ENCODE measurements around the gene PDE2A.
A peak's percentile ranks its signal among the peaks of the same experiment; 100 is the strongest.

Gene PDE2A

DNA sequence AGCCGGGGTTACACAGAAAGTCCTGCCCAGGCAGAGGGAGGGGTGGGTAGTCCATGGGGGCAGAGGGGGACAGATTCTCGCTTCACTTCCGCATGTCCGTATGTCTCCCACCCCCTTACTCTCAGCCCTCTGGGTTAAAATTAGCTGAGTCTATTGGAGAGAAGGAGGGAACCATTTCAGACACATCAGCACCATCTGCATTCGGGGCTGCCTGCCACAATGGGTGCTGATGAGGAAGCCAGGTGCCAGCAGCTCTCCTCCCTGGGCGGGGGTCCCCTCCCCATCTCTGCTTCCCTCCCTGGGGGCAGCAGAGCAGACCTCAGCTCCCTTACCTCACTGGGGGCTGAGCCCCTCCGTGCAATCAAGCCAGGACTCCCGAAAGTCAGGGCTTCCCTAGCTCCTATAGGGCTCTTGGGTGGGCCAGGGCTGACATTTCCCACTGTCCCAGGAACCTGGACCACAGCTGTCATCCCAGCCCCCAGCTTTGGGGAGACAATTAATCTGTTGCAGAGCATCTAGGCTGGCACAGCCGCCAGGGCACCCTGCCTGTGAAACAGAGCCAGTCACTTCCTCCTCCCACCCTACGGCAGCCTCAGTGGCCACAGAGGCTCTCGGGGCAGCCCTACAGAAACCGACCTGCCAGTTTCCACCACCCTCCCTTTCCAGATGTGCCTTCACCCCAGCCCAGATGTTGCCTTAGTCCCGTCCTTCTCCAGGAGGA, 67.3 kb downstream of the PDE2A start:
- DNase-seq: no peak

DNA sequence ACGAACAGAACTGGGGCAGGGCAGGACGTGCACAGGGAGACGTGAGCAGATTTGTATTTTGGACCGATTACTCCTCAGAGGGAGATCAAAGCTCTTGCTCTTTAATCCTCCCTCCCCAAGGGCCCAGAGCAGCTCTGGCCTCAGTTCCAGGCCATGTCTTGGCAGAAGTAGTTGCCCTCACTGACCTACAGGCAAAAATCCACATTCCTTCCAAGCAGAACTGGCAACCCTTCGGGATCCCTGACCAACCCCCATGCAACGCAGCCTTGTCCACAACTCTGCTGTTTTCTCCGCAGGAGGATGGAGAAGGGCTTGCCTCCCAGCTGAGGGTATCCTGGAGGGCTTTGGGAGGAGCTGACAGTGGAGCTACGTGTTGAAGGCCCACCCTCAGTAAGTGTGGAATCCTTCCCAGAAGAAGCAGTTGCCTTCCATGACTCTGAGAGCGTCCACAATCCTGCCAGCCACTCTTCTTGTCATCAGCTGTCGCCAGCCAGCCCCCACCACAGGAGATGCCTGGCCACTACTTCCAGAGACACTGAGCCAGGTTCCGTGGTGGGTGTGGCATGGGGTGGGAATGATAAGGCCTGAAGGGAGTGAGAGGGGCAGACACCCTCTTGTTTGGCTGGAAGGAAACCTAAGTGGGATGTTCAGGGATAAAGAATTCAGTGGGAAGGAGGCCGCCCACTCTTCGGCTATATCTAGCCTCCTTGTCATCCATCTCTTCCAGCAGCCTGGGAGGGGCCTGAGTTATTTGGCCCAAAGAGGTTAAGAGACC, 68.1 kb downstream of the PDE2A start:
- no peak for DNase-seq

DNA sequence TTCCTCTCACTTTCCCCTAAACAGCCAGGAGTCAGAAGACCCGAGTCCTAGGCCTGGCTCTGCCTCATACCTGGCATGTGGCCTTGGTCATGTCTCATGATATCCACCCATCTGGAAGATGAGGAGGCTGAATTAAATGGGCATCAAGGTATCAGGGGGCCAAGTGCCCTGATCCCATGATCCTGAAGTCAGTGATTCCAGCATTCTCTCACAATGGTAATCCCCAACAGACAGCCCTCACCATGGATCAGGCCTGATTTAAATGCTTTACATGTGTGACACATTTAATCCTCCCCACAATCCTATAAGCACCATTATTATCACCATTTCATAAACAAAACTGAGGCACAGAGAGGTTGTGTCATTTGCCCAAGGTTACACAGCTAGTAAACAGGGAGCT, 70.0 kb downstream of the PDE2A start:
- DNase-seq: no peak

DNA sequence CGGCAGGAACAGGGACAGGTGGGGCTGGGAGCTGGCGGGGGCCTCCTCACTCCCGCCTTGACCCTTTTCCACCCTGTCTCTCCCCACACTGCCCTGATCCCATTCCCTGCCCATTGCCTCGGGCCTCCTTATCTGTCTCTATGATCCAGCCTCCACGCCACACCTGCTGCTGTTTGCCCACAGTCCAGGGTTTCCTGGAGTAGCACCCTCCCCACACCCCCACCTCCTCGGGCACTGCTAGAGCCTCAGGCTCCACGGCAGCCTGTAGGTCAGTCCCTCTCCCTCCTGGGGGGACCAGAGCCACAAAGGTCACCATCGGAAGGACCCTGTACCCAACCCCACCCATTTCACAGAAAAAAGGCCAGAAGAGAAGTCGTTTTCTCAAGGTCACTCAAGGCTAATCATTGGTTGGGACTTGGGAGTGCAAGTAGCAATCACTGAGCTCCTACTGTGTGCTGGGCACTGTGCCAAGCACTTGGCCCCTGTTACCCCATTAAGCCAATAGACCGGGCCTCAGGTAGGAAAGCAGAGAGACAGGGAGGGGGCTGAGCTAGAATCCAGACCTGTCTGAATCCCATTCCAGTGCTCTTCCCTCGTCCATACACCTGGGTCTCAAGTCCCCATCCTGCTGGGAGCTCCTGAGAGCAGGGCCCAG, 71.8 kb downstream of the PDE2A start:
- no peak for DNase-seq

DNA sequence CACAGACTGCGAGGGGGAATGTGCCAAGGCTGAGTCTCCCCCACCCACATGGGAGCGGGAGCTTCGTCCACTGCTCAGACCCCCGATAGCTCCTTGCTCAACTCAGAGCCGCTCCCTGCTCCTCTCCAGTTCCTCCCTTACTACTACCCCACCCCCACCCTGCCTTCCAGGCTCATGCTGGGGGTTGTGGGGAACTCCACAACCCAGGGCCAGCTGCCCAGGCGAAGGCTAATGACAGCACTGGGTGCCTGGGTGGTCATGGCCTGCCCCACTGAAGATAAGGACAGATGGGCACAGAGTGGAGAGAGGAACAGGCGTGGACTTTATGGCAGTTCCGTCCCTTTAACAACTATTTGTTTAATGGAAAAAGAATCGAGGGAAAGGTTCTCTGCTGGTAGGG, 73.7 kb downstream of the PDE2A start:
- DNase-seq: no peak

- DNase-seq: no peak
Measured at GRCh38 chr11:72599325-72600117, 74.7 kb downstream of the PDE2A start.

- DNase-seq: no peak
Measured at GRCh38 chr11:72598906-72599305, 75.3 kb downstream of the PDE2A start.

- peak; percentile 64 to 74 for DNase-seq
Measured at GRCh38 chr11:72598466-72598865, 75.8 kb downstream of the PDE2A start.

DNA sequence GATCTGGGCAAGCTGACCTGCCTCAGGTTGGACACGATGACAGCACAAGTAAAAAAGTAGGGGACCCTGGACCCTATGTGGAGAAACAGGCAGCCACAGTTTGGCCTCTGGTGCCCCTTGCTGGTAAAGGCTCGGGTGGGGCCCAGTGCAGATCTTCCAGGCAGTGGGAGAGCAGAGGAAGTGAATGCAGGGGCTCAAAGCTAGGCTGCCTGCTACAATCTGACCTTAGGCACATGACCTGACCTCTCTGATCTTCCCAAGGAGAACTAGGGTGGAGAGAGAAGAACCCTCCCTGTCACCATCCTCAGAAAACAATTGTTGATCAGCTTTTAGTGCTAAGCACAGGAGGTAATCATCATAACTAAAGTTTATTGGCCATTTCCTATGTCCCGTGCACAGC, 76.5 kb downstream of the PDE2A start:
- no peak for DNase-seq

DNA sequence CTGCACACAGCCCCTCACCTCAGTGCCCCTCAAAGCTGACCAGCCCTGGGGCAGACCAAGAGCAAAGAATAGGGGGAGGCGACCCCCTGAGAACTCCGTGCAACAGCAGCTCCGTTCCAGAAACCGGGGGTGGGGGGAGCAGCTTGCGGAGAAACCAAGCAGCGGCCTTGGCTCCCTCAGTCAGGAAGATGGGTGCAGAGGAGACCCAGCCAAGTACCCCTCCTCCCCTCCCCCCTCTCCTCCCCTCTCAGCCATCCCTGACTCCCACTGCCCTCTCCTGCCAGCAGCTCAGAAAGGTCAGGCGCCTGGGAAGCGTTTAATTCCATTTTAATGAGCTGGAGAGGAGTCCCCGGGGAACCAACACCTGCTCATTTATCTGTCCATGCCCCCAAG, 78.9 kb downstream of the PDE2A start:
- no peak for DNase-seq

GRCh38 chr11:72594493-72595291, 79.5 kb downstream of the PDE2A start:
- DNase-seq: no peak

GRCh38 chr11:72592698-72593495, 81.3 kb downstream of the PDE2A start:
- no peak for DNase-seq

DNA sequence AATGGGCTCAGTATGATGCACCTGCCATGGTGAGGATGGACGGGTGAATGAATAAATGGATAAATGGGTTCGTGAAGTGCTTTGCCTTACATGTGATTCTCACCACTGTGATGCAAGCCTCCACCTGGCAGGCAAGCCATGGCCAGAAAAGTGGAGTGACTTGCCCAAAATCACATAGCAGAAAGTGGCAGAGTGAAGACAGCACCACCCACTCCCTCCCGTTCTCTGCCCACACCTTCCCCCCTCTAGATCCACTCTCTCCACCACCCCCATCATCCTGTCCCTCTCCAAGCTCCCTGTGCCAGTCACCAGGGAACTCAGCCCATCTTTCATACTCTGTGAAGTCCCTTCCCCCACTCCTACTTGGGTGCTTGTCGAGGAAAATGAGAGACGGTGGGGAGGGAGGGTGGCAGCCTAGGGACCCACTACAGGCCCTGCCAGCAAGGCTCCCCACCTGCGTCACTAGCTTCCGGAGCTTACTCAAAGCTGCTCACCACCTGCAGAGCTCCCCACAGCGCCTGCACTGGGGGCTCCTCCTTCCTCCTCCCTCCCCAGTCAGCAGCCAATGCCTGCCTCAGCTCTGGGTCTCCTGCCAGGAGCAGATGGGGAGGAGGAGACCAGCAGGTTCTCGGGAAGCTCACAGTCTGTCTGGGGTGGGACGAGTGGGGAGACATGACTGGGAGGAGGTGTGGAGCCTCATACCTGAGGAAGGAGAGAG, 82.3 kb downstream of the PDE2A start:
- DNase-seq: no peak

- no peak for DNase-seq
Measured at GRCh38 chr11:72591023-72591422, 83.2 kb downstream of the PDE2A start.

DNA sequence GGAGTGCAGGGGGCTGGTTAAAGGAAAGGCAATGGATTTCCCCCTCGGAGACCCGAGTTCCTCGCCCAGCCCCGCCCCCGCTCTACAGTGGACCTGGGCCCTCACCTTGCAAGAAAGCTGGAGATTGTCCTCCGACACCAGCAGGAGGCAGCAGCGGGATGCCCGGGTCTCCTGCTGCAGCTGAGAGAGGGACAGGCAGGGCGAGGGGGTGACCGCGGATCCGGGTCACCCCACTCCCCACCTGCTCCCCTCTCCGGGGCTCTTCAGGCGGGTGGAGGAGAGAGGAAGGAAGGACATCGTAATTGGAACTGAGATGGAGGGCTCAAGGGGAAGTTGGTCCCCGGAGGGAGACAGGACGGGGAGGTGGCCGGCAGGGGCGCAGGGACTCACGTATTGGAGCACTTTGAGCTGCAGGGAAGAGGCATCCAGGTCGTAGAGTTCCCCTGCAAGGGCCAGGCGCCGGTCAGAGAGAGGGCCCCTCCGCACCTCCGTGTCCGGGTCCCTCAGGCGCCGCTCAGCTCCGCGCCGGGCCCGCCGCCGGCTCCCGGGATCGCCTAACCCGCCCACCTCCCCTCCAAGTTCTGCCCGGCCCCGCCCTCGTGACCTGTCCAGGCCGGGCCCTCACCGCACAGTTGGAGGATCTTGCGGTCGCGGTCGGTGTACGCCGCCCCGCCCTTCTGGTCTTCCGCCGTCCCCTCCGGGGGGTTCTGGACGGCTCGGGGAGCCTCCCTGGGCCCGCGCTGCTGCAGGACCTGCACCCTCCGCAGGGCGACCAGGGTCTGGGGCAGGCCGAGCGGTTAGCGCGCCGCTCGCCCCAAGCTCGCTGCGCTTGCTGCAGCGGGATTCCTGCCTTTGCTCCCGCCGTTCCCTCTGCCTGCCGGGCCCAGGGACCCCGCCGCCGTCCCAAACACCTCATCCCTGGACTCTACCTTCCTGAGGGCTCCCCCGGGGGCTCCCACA, 84.1 kb downstream of the PDE2A start:
- DNase-seq: no peak

DNA sequence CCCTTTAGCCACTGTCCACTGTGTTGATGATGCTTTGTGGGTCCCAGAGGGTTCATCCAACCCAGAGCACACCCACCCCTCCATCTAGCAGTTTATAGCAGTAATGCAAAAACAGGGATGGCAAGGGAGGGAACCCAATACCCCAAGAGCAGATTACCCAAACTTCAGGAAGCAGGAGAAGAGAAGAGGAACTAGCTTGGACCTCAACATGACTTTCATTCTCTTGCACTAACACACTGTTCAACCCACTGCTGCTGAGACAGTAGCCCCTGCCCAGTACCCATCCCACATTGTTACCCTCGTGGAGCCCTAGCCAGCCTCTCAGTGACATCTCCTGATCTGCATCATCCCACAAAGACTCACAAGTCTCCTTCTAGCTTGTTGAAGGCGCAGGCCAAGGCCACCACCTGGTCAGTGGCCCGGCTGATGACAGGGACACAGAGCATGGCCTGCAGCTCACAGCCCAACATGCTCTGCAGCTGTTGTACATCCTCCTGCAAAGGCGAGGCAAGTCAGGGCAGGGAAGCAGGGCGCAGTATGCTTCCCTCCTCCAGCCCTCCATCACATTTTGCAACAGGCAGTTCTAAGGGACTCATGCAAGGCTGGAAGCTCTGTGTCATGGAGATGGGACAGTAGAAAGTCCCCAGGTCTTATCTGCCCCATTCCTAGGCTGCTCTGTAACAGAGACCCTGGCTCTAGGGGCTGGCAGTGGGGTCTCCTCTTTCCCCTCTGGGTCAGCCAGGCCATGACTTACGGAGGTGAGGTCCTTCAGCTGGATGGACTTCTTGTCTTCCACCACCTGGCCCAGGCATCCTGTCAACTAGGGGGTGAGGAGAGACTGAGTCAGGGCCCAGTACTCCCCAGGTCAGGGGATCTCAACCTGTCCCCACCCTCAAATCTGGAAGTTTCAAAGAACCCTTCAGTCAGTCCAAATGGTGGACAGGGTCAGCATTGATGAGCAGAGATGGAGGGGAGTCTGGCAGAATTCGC, 85.5 kb downstream of the PDE2A start:
- DNase-seq: peak; percentile 21 to 34

DNA sequence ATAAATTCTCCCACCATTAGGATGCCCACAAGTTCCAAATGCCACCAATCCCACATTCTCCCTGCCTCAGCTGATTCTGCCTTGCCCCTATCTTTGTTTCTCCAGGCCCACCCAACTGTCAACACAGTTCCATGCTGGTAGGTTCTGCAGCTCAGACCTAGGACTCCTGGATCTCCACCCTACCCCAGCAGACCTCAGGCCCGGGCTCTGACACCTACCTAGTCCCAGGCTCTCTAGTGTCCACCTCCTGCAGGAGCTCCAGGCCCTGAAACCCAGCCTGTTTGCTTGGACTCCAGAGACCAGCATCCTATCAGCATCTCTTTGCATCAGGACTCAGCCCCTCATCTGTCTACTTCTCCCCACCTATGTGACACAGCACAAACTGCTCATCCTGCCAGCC, 86.5 kb downstream of the PDE2A start:
- no peak for DNase-seq

All from inflammatory macrophage treated with lipopolysaccharide for 1 hour (primary cell).